K562 (cell line): ENCODE results near the gene BRPF1. TPM values are rescaled to one million over a fixed set of nuclear protein-coding genes. Genes with fewer than 3 reads are reported as not detected.

ENCODE experiments used
- ATAC-seq: fragments of 200-7000 bp; cut with Tn5 transposase; 3 replicates; pipeline ENCODE4 v1.9.1; 2020; ENCODE audit warnings: moderate library complexity
- BruUV-seq: library from RNA; stranded (reverse); fragments of 400-500 nt; replicated peaks from 2 replicates; lab custom pipeline; 2021; lab: Mats Ljungman, UMichigan
- CTCF ChIA-PET: fragments of 300-600 bp; formaldehyde crosslinking; extraction: SDS; loops from one replicate; lab custom pipeline; 2021; ENCODE audit warnings: low intra/inter-chr PET ratio; lab: Yijun Ruan, JAX
- POLR2A ChIA-PET: fragments of 300-600, 350-650 bp; sonication (Branson Sonifier 250); formaldehyde crosslinking; extraction: SDS; loops from one replicate; lab custom pipeline; 2021; ENCODE audit warnings: antibody characterized with exemption, inconsistent platforms; lab: Yijun Ruan, JAX
- DNase-seq, 4 experiments: peaks; one replicate each; pipeline versions ENCODE4 v3.0.0 to v3.0.0-alpha.2; 2011 to 2018; ENCODE audit warnings: low spot score in 3 of 4, mixed read lengths in 3 of 4; ENCODE audit errors: extremely low read depth in 1 of 4
- FAIRE-seq: peaks from 2 replicates; lab custom pipeline; 2011; peaks lifted over from hg19 to GRCh38; lab: Jason Lieb, UNC
- H2AFZ ChIP-seq: 2 replicates; pipeline ENCODE4 v1.6.0; 2011; ENCODE audit warnings: low read depth, low read length, control low read depth, inconsistent platforms
- H3K27ac ChIP-seq: fragments of 200-600 bp; 3 replicates; pipeline ENCODE4 v1.8.0; 2011; ENCODE audit warnings: low read depth, mild to moderate bottlenecking, control low read depth, inconsistent platforms, low read length, moderate library complexity, mixed read lengths; ENCODE audit errors: extremely low read depth
- H3K27me3 ChIP-seq, 2 experiments: fragments of 300-600 bp in 1 of 2; 2 replicates in 1 of 2; 3 replicates in 1 of 2; pipeline versions ENCODE4 v1.6.0 to v1.8.0; 2011; ENCODE audit warnings: inconsistent platforms in 2 of 2, low read length in 2 of 2, mild to moderate bottlenecking in 1 of 2, mixed read lengths in 1 of 2, moderate library complexity in 1 of 2; ENCODE audit not compliant: control insufficient read depth in 2 of 2, insufficient read depth in 2 of 2
- H3K36me3 ChIP-seq: fragments of 300-600 bp; 3 replicates; pipeline ENCODE4 v1.8.0; 2011; ENCODE audit warnings: mild to moderate bottlenecking, low read length, inconsistent platforms; ENCODE audit not compliant: control insufficient read depth, insufficient read depth
- H3K4me1 ChIP-seq, 2 experiments: fragments of 200-600 bp in 1 of 2; replicated peaks in 1 of 2; 2 replicates in 1 of 2; 3 replicates in 1 of 2; pipeline versions ENCODE4 v1.5.1 to v1.8.0; 2011; ENCODE audit warnings: inconsistent platforms in 2 of 2, low read length in 2 of 2, mild to moderate bottlenecking in 1 of 2, mixed read lengths in 1 of 2, moderate library complexity in 1 of 2; ENCODE audit not compliant: control insufficient read depth in 2 of 2, insufficient read depth in 2 of 2
- H3K4me2 ChIP-seq: 2 replicates; pipeline ENCODE4 v1.6.1; 2011; ENCODE audit warnings: low read length, control low read depth, inconsistent platforms, mixed read lengths; ENCODE audit not compliant: insufficient read depth
- H3K4me3 ChIP-seq: fragments of 200-600 bp; sonication (generic), shearing (Covaris generic); 2 replicates; pipeline ENCODE4 v1.5.1; 2016; ENCODE audit warnings: control low read depth, inconsistent platforms
- H3K79me2 ChIP-seq: fragments of 200-600 bp; 3 replicates; pipeline ENCODE4 v1.8.0; 2011; ENCODE audit warnings: low read length, inconsistent platforms; ENCODE audit not compliant: control insufficient read depth, insufficient read depth
- H3K9ac ChIP-seq, 2 experiments: 2 replicates each; pipeline versions ENCODE4 v1.6.0 to v1.6.1; 2011; ENCODE audit warnings: low read depth in 2 of 2, low read length in 2 of 2, control low read depth in 1 of 2, inconsistent platforms in 1 of 2, mild to moderate bottlenecking in 1 of 2, mixed read lengths in 1 of 2; ENCODE audit not compliant: insufficient read depth in 1 of 2
- H3K9me1 ChIP-seq: one replicate; pipeline ENCODE4 v1.6.0; 2011; ENCODE audit warnings: inconsistent platforms, mild to moderate bottlenecking, low read length, moderate library complexity; ENCODE audit not compliant: control insufficient read depth, insufficient read depth
- H3K9me3 ChIP-seq: replicated peaks from 2 replicates; pipeline ENCODE4 v1.5.1; 2011; ENCODE audit warnings: low read depth, low read length, inconsistent platforms; ENCODE audit not compliant: control insufficient read depth, insufficient read depth
- H4K20me1 ChIP-seq: replicated peaks from 2 replicates; pipeline ENCODE4 v1.6.1; 2011; ENCODE audit warnings: low read length, inconsistent platforms, mixed read lengths; ENCODE audit not compliant: control insufficient read depth, insufficient read depth
- ARNT ChIP-seq, 2 experiments: fragments of 450-650 bp; IDR thresholded peaks; 2 replicates each; pipeline ENCODE4 v1.6.1; 2016; ENCODE audit warnings: mild to moderate bottlenecking in 1 of 2
- CGGBP1 ChIP-seq: fragments of 250-450 bp; sonication (Bioruptor Pico); IDR thresholded peaks from 2 replicates; pipeline ENCODE4 v1.9.0; 2021; ENCODE audit warnings: mild to moderate bottlenecking
- CTBP1 ChIP-seq: fragments of 450-650 bp; IDR thresholded peaks from 2 replicates; pipeline ENCODE4 v1.6.1; 2016; ENCODE audit warnings: borderline replicate concordance
- FUS ChIP-seq: fragments of 200-400 bp; formaldehyde crosslinking; optimal IDR thresholded peaks from 2 replicates; pipeline ENCODE3; 2017; ENCODE audit warnings: low read depth, low read length
- GTF2F1 ChIP-seq: IDR thresholded peaks from 2 replicates; pipeline ENCODE4 v1.6.1; 2011; ENCODE audit warnings: low read depth, low read length, improper control_type of control experiment
- HLTF ChIP-seq: fragments of 450-650 bp; IDR thresholded peaks from 2 replicates; pipeline ENCODE4 v1.6.1; 2016
- LARP7 ChIP-seq: fragments of 450-650 bp; IDR thresholded peaks from 2 replicates; pipeline ENCODE4 v1.6.1; 2016
- MEF2D ChIP-seq: conservative IDR thresholded peaks from 2 replicates; pipeline ENCODE4 v1.6.1; 2016; ENCODE audit warnings: low read depth, missing genetic modification characterization, missing compliant biosample characterization
- NFE2 ChIP-seq: IDR thresholded peaks from 2 replicates; pipeline ENCODE4 v1.6.1; 2014; ENCODE audit warnings: antibody characterized with exemption, low read depth
- NR2F6 ChIP-seq: fragments of 450-650 bp; formaldehyde crosslinking; IDR thresholded peaks from 2 replicates; pipeline ENCODE4 v1.4.0; 2020; ENCODE audit warnings: mild to moderate bottlenecking
- SIRT6 ChIP-seq: IDR thresholded peaks from one replicate; pipeline ENCODE4 v1.6.1; 2012; ENCODE audit warnings: low read depth, mild to moderate bottlenecking, control low read depth, inconsistent platforms, low read length, moderate library complexity
- THAP7 ChIP-seq: fragments of 250-450 bp; sonication (Bioruptor Pico); IDR thresholded peaks from 2 replicates; pipeline ENCODE4 v1.5.0; 2021
- THRAP3 ChIP-seq: fragments of 450-650 bp; IDR thresholded peaks from 2 replicates; pipeline ENCODE4 v1.6.1; 2016; ENCODE audit warnings: mild to moderate bottlenecking, inconsistent platforms, borderline replicate concordance
- ZBTB11 ChIP-seq, 3 experiments: fragments of 200-800 bp in 1 of 3; fragments of 250-450 bp in 1 of 3; fragments of 450-650 bp in 1 of 3; sonication (Bioruptor Pico) in 1 of 3; sonication (Bioruptor generic) in 1 of 3; formaldehyde crosslinking in 1 of 3; IDR thresholded peaks; 2 replicates each; pipeline versions ENCODE4 v1.6.1 to v1.8.0; 2016 to 2022; ENCODE audit warnings: mild to moderate bottlenecking in 2 of 3, missing genetic modification characterization in 2 of 3, missing compliant biosample characterization in 1 of 3, moderate library complexity in 1 of 3
- ZFPM2 ChIP-seq: fragments of 250-450 bp; sonication (Bioruptor Pico); IDR thresholded peaks from 2 replicates; pipeline ENCODE4 v1.5.1; 2022; ENCODE audit warnings: mild to moderate bottlenecking
- ZNF324 ChIP-seq: fragments of 250-450 bp; sonication (Bioruptor Pico); IDR thresholded peaks from 2 replicates; pipeline ENCODE4 v1.4.0; 2020; ENCODE audit warnings: mild to moderate bottlenecking
- ZNF740 ChIP-seq, 3 experiments: fragments of 200-800 bp in 1 of 3; sonication (Bioruptor generic) in 1 of 3; sonication (generic) in 1 of 3; formaldehyde crosslinking in 1 of 3; IDR thresholded peaks; 2 replicates each; pipeline versions ENCODE4 v1.6.1 to v1.8.0; 2016 to 2022; ENCODE audit warnings: mild to moderate bottlenecking in 2 of 3, missing compliant biosample characterization in 2 of 3, missing genetic modification characterization in 2 of 3, missing genetic modification reagents in 1 of 3
- WGBS: fragments of 100-300 bp; shearing (Covaris generic); methylation state at CpG from one replicate; pipeline ENCODE4 v1.1.6; 2016; ENCODE audit warnings: low coverage, mixed read lengths; ENCODE audit not compliant: insufficient coverage; ENCODE audit errors: missing lambda C conversion rate; 5-methylcytosine and 5-hydroxymethylcytosine counted together
- in situ Hi-C: fragments of 300-500 bp; cut with MboI; formaldehyde crosslinking; loops from 4 replicates; pipeline ENCODE4 v1.15.0; 2018; ENCODE audit warnings: inconsistent platforms, mixed read lengths
- intact Hi-C: fragments of 100-400 bp; cut with micrococcal nuclease; formaldehyde crosslinking; loops from 2 replicates; pipeline ENCODE4 v1.14.2; 2022
- polyA plus RNA-seq, 8 experiments: library from polyadenylated mRNA; depleted of rRNA in 4 of 8; stranded (reverse) in 5 of 8; unstranded in 3 of 8; fragments of >200 nt; fragmentation: Nextera tagmentation in 2 of 8; fragmentation: Illumina TruSeq in 1 of 8; extraction: Ambion mirVana in 2 of 8; extraction: Trizol in 1 of 8; gene quantifications; 2 replicates each; pipeline versions ENCODE4 v1.2.1 to v1.2.3, GENCODE V29; 2011 to 2014; ENCODE audit warnings: inconsistent platforms in 1 of 8, missing spikeins in 1 of 8
- total RNA-seq, 7 experiments: library from RNA; depleted of rRNA in 6 of 7; stranded (reverse); fragments of >200 nt in 6 of 7; fragmentation: Illumina TruSeq in 2 of 7; extraction: Trizol in 2 of 7; gene quantifications; 2 replicates each; pipeline versions ENCODE4 v1.2.1 to v1.2.3, GENCODE V29; 2011 to 2021; ENCODE audit warnings: low replicate concordance in 1 of 7

Gene BRPF1
- total and polyA plus RNA-seq, 9 of the 15 experiments (the other 6 are each of a cell fraction or from before 2014, with no cell fraction given), result 1.1 to 40.2 (median 23.5) TPM

GRCh38 chr3:9715764-9716437 is 15.6 kb upstream of the BRPF1 start:
- ChIA-PET POLR2A (interaction anchor here (0.6 to 1.5 kb wide), 5 partner anchors 8 to 35 kb away, joined by 3 to 6 read pairs (median 4); no protein-coding TSS in a partner anchor), CTCF (interaction anchor here (0.6 to 1.1 kb wide), 5 partner anchors 212 to 606 kb away, joined by 3 to 7 read pairs (median 3); no protein-coding TSS in a partner anchor)
- H3K9me1 ChIP-seq, result no peaks in the 10 kb centered on the region
- no peaks in the 10 kb centered on the region for H3K36me3 ChIP-seq
- H3K27me3 ChIP-seq, result peaks cover 33 to 38% of the 10 kb centered on the region in 2 experiments
- H3K9ac ChIP-seq, result peak overlapping the region in 1 of 2 experiments; percentile 27; a peak in 1 of 4 replicates
- peak overlapping the region; percentile 62; the same call in 2 of the 3 replicates for H3K27ac ChIP-seq
- BruUV-seq, result no TSS peak
- H4K20me1 ChIP-seq, result no peaks in the 10 kb centered on the region
- peak overlapping the region; percentile 89 for H2AFZ ChIP-seq
- no peaks in the 10 kb centered on the region for H3K9me3 ChIP-seq
- intact Hi-C loops (loop anchor here (5.0 to 10.0 kb wide), 7 partner anchors 76 to 361 kb away; partner anchors contain the start of genes ARPC4, CRELD1, FANCD2 and RPUSD3), in situ Hi-C loops (no loop called here)
- FAIRE-seq (peak; percentile 98), DNase-seq (peak; percentile 82 to 94 (median 87)), ATAC-seq (peak; percentile 99)
- 6% methylated on average over 6 of the region's 6 CpGs for WGBS
- H3K4me2 ChIP-seq, result peak overlapping the region; percentile 47; the same call in 1 of the 2 replicates
- no peak overlapping the region for H3K4me3 ChIP-seq
- H3K79me2 ChIP-seq, result no peaks in the 10 kb centered on the region
- H3K4me1 ChIP-seq, result peaks cover 5 to 10% of the 10 kb centered on the region in 2 experiments; a peak in 4 of 5 replicates
- TF ChIP-seq NFE2 (peak; percentile 30; the same call in 1 of the 2 replicates), LARP7 (no peak), FUS (no peak), MEF2D (no peak), CTBP1 (peak; percentile 89), ZBTB11 (CRISPR knock-in tag; IDR thresholded peaks at IDR 0.05) (no peak), CGGBP1 (CRISPR knock-in tag) (no peak), THAP7 (CRISPR knock-in tag) (no peak), SIRT6 (no peak), ZNF324 (no peak), GTF2F1 (no peak), NR2F6 (CRISPR knock-in tag) (no peak), THRAP3 (no peak), HLTF (no peak), ZNF740 (CRISPR knock-in tag; IDR thresholded peaks at IDR 0.05) (no peak), ZNF740 (tag; IDR thresholded peaks at IDR 0.05) (peak in 1 of 2 experiments; percentile 22; a peak in 1 of 4 replicates), ARNT (IDR thresholded peaks at IDR 0.05) (peak in 1 of 2 experiments; percentile 78; a peak in 2 of 4 replicates), ZFPM2 (CRISPR knock-in tag) (no peak)
